ENCODE data around the gene CDH26. TPM values are rescaled to one million over a fixed set of nuclear protein-coding genes. Genes with fewer than 3 reads are reported as not detected.

Gene CDH26
- polyA plus RNA-seq, 1 donor from 2014 or later = 0.43 TPM

GRCh38 chr20:60057866-60058807, 99.9 kb downstream of the CDH26 start:
- H3K79me2 ChIP-seq (replicated peaks; ENCODE audit: insufficient read depth, low read length) = no peaks in the 10 kb centered on the region
- no peaks in the 10 kb centered on the region for H3K9me3 ChIP-seq (ENCODE audit: low read length)
- no peaks in the 10 kb centered on the region for H3K27me3 ChIP-seq (ENCODE audit: insufficient read depth, low read depth, low read length)
- no peaks in the 10 kb centered on the region for H3K36me3 ChIP-seq (ENCODE audit: insufficient read depth, low read length)
- TF ChIP-seq CTCF (IDR thresholded peaks at IDR 0.05; ENCODE audit: poor library complexity, severe bottlenecking) (no peak), RAD21 (conservative IDR thresholded peaks at IDR 0.05) (peak; percentile 14), EP300 (conservative IDR thresholded peaks at IDR 0.05; ENCODE audit: poor library complexity, severe bottlenecking) (peak; percentile 35), SMC3 (conservative IDR thresholded peaks at IDR 0.05; ENCODE audit: poor library complexity) (peak; percentile 39)
- H2AFZ ChIP-seq (ENCODE audit: low read depth, low read length) = no peak overlapping the region
- peak overlapping the region; percentile 45 for H3K27ac ChIP-seq (ENCODE audit: low read length)
- H3K4me2 ChIP-seq (ENCODE audit: low read length) = no peak overlapping the region
- H3K4me3 ChIP-seq (ENCODE audit: low read length) = no peak overlapping the region
- no peaks in the 10 kb centered on the region for H3K9me2 ChIP-seq (ENCODE audit: insufficient read depth, low read length)
- peak overlapping the region; percentile 29 for H3K9ac ChIP-seq (ENCODE audit: low read length)
- H3F3A ChIP-seq (ENCODE audit: insufficient read depth, low read length, poor library complexity, severe bottlenecking) = no peaks in the 10 kb centered on the region
- no peaks in the 10 kb centered on the region for H4K20me1 ChIP-seq (ENCODE audit: insufficient read depth)

- TF ChIP-seq REST (IDR thresholded peaks at IDR 0.05; ENCODE audit: borderline replicate concordance) (no peak), EZH2 (IDR thresholded peaks at IDR 0.05; ENCODE audit: borderline replicate concordance, insufficient read depth, low read length, poor library complexity, severe bottlenecking) (no peak), CTCF (IDR thresholded peaks at IDR 0.05; ENCODE audit: poor library complexity, severe bottlenecking) (no peak), RAD21 (conservative IDR thresholded peaks at IDR 0.05) (no peak), POLR2AphosphoS5 (IDR thresholded peaks at IDR 0.05) (no peak), SMC3 (conservative IDR thresholded peaks at IDR 0.05; ENCODE audit: poor library complexity) (no peak), MXI1 (conservative IDR thresholded peaks at IDR 0.05; ENCODE audit: poor library complexity, severe bottlenecking) (no peak), TAF1 (IDR thresholded peaks at IDR 0.05; ENCODE audit: low read depth) (no peak), EP300 (conservative IDR thresholded peaks at IDR 0.05; ENCODE audit: poor library complexity, severe bottlenecking) (no peak)
- H3F3A ChIP-seq (ENCODE audit: insufficient read depth, low read length, poor library complexity, severe bottlenecking) = no peaks in the 10 kb centered on the region
- H3K36me3 ChIP-seq (ENCODE audit: insufficient read depth, low read length) = no peaks in the 10 kb centered on the region
- peak overlapping the region; percentile 45 for H3K27ac ChIP-seq (ENCODE audit: low read length)
- H3K27me3 ChIP-seq (ENCODE audit: insufficient read depth, low read depth, low read length) = no peaks in the 10 kb centered on the region
- H3K9me3 ChIP-seq (ENCODE audit: low read length) = no peaks in the 10 kb centered on the region
- no peaks in the 10 kb centered on the region for H4K20me1 ChIP-seq (ENCODE audit: insufficient read depth)
- H3K79me2 ChIP-seq (replicated peaks; ENCODE audit: insufficient read depth, low read length) = no peaks in the 10 kb centered on the region
- H3K9me2 ChIP-seq (ENCODE audit: insufficient read depth, low read length) = no peaks in the 10 kb centered on the region
- peak overlapping the region; percentile 29 for H3K9ac ChIP-seq (ENCODE audit: low read length)
- no peak overlapping the region for H3K4me3 ChIP-seq (ENCODE audit: low read length)
- no peak overlapping the region for H2AFZ ChIP-seq (ENCODE audit: low read depth, low read length)
- no peak overlapping the region for H3K4me2 ChIP-seq (ENCODE audit: low read length)
Observed at GRCh38 chr20:60058879-60059278, 100.7 kb downstream of the CDH26 start.

All from neural cell (in vitro differentiated cells).